Measurements from ENCODE around the gene NMNAT2. TPM values are rescaled to one million over a fixed set of nuclear protein-coding genes. Genes with fewer than 3 reads are reported as not detected.

Gene NMNAT2
- polyA plus RNA-seq, 3 donors: 0.22 to 0.43 TPM; not detected in 1

- Histone ChIP-seq H3K27me3 (ENCODE audit: control insufficient read depth in 2 of 2, insufficient read depth in 2 of 2, low read length in 2 of 2) (no peaks in the 10 kb centered on the region), H3K4me1 (ENCODE audit: control insufficient read depth in 1 of 2, insufficient read depth in 2 of 2, low read length in 2 of 2) (no peaks in the 10 kb centered on the region), H3K79me2 (ENCODE audit: insufficient read depth, low read length) (no peaks in the 10 kb centered on the region), H3K27ac (ENCODE audit: low read depth in 1 of 2, low read length in 2 of 2) (no peak overlapping the region), H2AFZ (ENCODE audit: insufficient read depth, low read depth, low read length, poor library complexity, severe bottlenecking) (no peak overlapping the region), H3K4me3 (replicated peaks in 1 of 3; ENCODE audit: low read depth in 2 of 3, low read length in 3 of 3) (no peak overlapping the region), H3K9me3 (replicated peaks in 1 of 2; ENCODE audit: control insufficient read depth in 1 of 2, insufficient read depth in 1 of 2, low read length in 2 of 2) (no peaks in the 10 kb centered on the region), H3K36me3 (replicated peaks in 1 of 2; ENCODE audit: control insufficient read depth in 1 of 2, insufficient read depth in 2 of 2, low read length in 2 of 2) (no peaks in the 10 kb centered on the region), H4K20me1 (ENCODE audit: insufficient read depth, low read length) (no peaks in the 10 kb centered on the region), H3K9ac (ENCODE audit: insufficient read depth, low read length, poor library complexity, severe bottlenecking) (no peak overlapping the region), H3K4me2 (replicated peaks; ENCODE audit: extremely low read depth, low read length, poor library complexity, severe bottlenecking) (no peak overlapping the region)
- Mint-ChIP-seq H3K27ac (peak overlapping the region in 1 of 7 donors; percentile 43), H3K4me3 (no peak overlapping the region), H3K9me3 (peaks cover 0 to 3% (median 1%) of the 10 kb centered on the region in 7 donors), H3K36me3 (no peaks in the 10 kb centered on the region), H3K27me3 (ENCODE audit: low read depth in 3 of 3) (peaks cover 3 to 7% (median 6%) of the 10 kb centered on the region in 3 donors), H3K4me1 (no peaks in the 10 kb centered on the region)
- intact Hi-C loops (cut with micrococcal nuclease): no loop called here
- TF ChIP-seq CTCF (IDR thresholded peaks at IDR 0.05): no peak
- 97% methylated on average over 4 of the region's 5 CpGs for WGBS (ENCODE audit: insufficient coverage)
- DNase-seq: no peak
These were observed 115.5 kb downstream of the NMNAT2 start for GRCh38 chr1:183302452-183303322.

- H3K4me1 ChIP-seq (ENCODE audit: control insufficient read depth in 1 of 2, insufficient read depth in 2 of 2, low read length in 2 of 2): no peaks in the 10 kb centered on the region
- no peak overlapping the region for H3K4me3 ChIP-seq (replicated peaks in 1 of 3; ENCODE audit: low read depth in 2 of 3, low read length in 3 of 3)
- H4K20me1 ChIP-seq (ENCODE audit: insufficient read depth, low read length): no peaks in the 10 kb centered on the region
- no peaks in the 10 kb centered on the region for H3K27me3 ChIP-seq (ENCODE audit: control insufficient read depth in 2 of 2, insufficient read depth in 2 of 2, low read length in 2 of 2)
- no peak for TF ChIP-seq CTCF (IDR thresholded peaks at IDR 0.05)
- no peak overlapping the region for H3K27ac ChIP-seq (ENCODE audit: low read depth in 1 of 2, low read length in 2 of 2)
- Mint-ChIP-seq H3K27me3 (ENCODE audit: low read depth in 3 of 3) (peaks cover 6 to 8% (median 7%) of the 10 kb centered on the region in 3 donors), H3K9me3 (peaks cover 0 to 3% (median 1%) of the 10 kb centered on the region in 7 donors), H3K27ac (peak overlapping the region in 1 of 7 donors; percentile 50), H3K4me1 (no peaks in the 10 kb centered on the region), H3K36me3 (no peaks in the 10 kb centered on the region), H3K4me3 (no peak overlapping the region)
- H3K36me3 ChIP-seq (replicated peaks in 1 of 2; ENCODE audit: control insufficient read depth in 1 of 2, insufficient read depth in 2 of 2, low read length in 2 of 2): no peaks in the 10 kb centered on the region
- H3K9ac ChIP-seq (ENCODE audit: insufficient read depth, low read length, poor library complexity, severe bottlenecking): no peak overlapping the region
- intact Hi-C loops (cut with micrococcal nuclease): no loop called here
- no peak overlapping the region for H3K4me2 ChIP-seq (replicated peaks; ENCODE audit: extremely low read depth, low read length, poor library complexity, severe bottlenecking)
- no peak overlapping the region for H2AFZ ChIP-seq (ENCODE audit: insufficient read depth, low read depth, low read length, poor library complexity, severe bottlenecking)
- 77% methylated on average over 3 of the region's 3 CpGs for WGBS (ENCODE audit: insufficient coverage)
- H3K79me2 ChIP-seq (ENCODE audit: insufficient read depth, low read length): no peaks in the 10 kb centered on the region
- no peak for DNase-seq
- H3K9me3 ChIP-seq (replicated peaks in 1 of 2; ENCODE audit: control insufficient read depth in 1 of 2, insufficient read depth in 1 of 2, low read length in 2 of 2): no peaks in the 10 kb centered on the region
These were observed 116.9 kb downstream of the NMNAT2 start for GRCh38 chr1:183301239-183301638.

Data from CD14-positive monocyte (primary cell).